BLaER1 treated with 17β-estradiol and CSF1 and Interleukin-3, amounts not matched to agents 10 nM and 100 nM (cell line): Measurements from ENCODE around the gene GCGR.
"Not testable (repeated sequence)": the region's sequence is repeated elsewhere in the genome, so short reads cannot be mapped to it uniquely, and the experiment has no call there.

Experiments
- H3K27ac ChIP-seq, 11 experiments: shearing (Covaris generic); formaldehyde crosslinking; 2 replicates each; pipeline ENCODE4 v1.8.1; 2022
- H3K27me3 ChIP-seq, 11 experiments: shearing (Covaris generic); formaldehyde crosslinking; 2 replicates each; pipeline ENCODE4 v1.8.1; 2022
- H3K36me3 ChIP-seq, 11 experiments: shearing (Covaris generic); formaldehyde crosslinking; 2 replicates each; pipeline ENCODE4 v1.8.1; 2022
- H3K4me1 ChIP-seq, 10 experiments: shearing (Covaris generic); formaldehyde crosslinking; 2 replicates each; pipeline ENCODE4 v1.8.1; 2022
- H3K4me2 ChIP-seq, 11 experiments: shearing (Covaris generic); formaldehyde crosslinking; 2 replicates each; pipeline ENCODE4 v1.8.1; 2022
- H3K4me3 ChIP-seq, 10 experiments: shearing (Covaris generic); formaldehyde crosslinking; 2 replicates each; pipeline ENCODE4 v1.8.1; 2022
- H3K9ac ChIP-seq, 11 experiments: shearing (Covaris generic); formaldehyde crosslinking; 2 replicates each; pipeline ENCODE4 v1.8.1; 2022
- H3K9me3 ChIP-seq, 11 experiments: shearing (Covaris generic); formaldehyde crosslinking; replicated peaks in 1 of 11; 2 replicates each; pipeline ENCODE4 v1.8.1; 2022
- H4K20me1 ChIP-seq, 11 experiments: shearing (Covaris generic); formaldehyde crosslinking; 2 replicates each; pipeline ENCODE4 v1.8.1; 2022
- Cebpa-rat ChIP-seq, 11 experiments: shearing (Covaris generic); IDR thresholded peaks; 2 replicates each; pipeline ENCODE4 v1.8.1; 2022

The GCGR gene

DNA sequence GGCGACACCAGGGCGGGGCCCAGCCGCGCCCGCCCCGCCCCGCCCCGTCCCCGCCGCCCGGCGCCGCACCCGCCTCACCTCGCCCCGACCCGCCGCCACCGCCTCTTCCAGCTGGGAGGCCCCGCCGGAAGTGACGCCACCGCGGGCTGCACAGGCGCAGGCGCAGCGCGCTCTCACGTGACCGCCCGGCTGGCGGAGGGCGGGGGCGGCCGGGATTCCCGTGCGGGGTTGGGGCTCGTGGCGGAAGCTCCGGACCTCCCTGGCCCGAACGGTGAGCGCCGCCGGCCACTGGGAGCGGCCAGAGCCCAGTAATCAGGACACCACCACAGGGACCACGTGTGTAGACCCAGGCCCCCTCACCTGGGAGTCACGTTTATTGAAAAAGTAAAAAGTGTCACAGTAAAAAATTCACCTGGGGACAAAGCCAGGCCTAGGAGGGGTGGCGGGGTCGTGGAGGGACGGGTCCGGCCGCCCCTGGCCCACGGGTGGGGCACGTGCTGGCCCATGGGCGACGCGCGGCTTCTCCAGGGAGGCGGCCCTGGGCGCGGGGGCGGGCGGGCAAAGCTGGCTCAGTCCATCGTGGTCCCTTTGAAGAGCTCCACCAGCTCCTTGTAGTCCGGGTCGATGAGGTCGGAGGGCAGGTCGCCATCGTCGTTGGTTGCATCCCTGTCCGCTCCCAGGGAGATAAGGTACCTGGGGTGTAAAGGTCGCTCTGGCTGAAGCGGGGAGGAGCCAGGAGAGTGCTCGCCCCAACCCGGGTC is 29.4 kb downstream of the GCGR start, which contains the start of gene MCRIP1:
MCRIP1 (minus strand) TSS at position 132 of the 761 bp plus-strand sequence. CDS start 8,785 bp downstream, outside the sequence.
- peaks cover 0 to 19% (median 8%) of the 10 kb centered on the region in 11 experiments; a peak in 9 of 22 replicates for H4K20me1 ChIP-seq
- TF ChIP-seq Cebpa-rat (IDR thresholded peaks at IDR 0.05): no peak
- H3K27me3 ChIP-seq: no peaks in the 10 kb centered on the region
- H3K9ac ChIP-seq: peak within 1 kb of the TSS; percentile 86 to 97 (median 90)
- no peaks in the 10 kb centered on the region; a peak in 1 of 22 replicates for H3K36me3 ChIP-seq
- H3K4me1 ChIP-seq: peaks cover 59 to 95% (median 86%) of the 10 kb centered on the region in 10 experiments
- peak within 1 kb of the TSS; percentile 93 to 98 (median 97) for H3K27ac ChIP-seq
- H3K4me2 ChIP-seq: peak within 1 kb of the TSS; percentile 91 to 98 (median 97)
- H3K9me3 ChIP-seq: no peaks in the 10 kb centered on the region
- H3K4me3 ChIP-seq: peak within 1 kb of the TSS; percentile 72 to 96 (median 84)

DNA sequence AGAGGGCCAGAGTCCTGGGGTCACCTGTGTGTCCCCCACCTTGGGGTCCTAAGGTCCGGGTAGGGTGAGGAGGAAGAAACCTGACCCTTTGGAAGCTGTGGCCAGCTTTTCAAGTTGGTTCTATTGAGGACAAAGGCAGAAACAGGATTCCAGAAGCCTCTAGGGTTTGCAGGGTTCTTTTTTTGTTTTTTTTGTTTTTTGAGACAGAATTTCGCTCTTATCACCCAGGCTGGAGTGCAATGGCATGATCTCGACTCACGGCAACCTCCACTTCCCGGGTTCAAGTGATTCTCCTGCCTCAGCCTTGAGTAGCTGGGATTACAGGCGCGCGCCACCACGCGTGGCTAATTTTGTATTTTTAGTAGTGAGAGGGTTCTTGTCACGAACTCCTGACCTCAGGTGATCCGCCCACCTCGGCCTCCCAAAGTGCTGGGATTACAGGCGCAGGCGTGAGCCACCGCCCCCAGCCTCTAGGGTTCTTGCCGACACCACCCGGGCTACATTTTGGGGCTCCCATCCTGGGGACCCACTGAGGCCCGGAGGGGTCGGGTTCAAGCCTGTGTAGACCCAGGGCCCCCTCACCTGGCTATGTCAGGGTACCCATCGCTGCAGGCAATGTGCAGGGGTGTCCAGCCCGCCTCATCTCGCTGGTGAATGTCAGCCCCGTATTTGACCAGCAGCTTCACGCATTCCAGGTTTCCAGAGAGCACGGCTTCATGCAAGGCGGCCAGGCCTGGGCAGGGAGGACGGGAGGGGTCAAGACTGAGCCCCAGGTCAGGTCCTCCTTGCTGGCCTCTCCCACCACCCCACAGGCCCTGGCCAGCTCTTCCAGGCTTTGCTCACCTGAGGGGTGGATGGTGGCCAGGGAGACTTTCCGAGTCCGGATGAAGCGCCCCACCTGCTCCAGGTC is 30.2 kb downstream of the GCGR start:
- Histone ChIP-seq H3K4me1 (peaks cover 59 to 95% (median 88%) of the 10 kb centered on the region in 10 experiments), H3K27ac (peak overlapping the region; percentile 93 to 98 (median 97); a peak in 21 of 22 replicates), H3K4me2 (peak overlapping the region; percentile 88 to 98 (median 93)), H3K27me3 (no peaks in the 10 kb centered on the region), H3K9ac (peak overlapping the region; percentile 86 to 97 (median 90)), H3K9me3 (no peaks in the 10 kb centered on the region), H3K4me3 (peak overlapping the region; percentile 72 to 96 (median 84)), H4K20me1 (peaks cover 0 to 13% (median 5%) of the 10 kb centered on the region in 11 experiments; a peak in 6 of 22 replicates), H3K36me3 (no peaks in the 10 kb centered on the region; a peak in 1 of 22 replicates)
- no peak for TF ChIP-seq Cebpa-rat (IDR thresholded peaks at IDR 0.05)

DNA sequence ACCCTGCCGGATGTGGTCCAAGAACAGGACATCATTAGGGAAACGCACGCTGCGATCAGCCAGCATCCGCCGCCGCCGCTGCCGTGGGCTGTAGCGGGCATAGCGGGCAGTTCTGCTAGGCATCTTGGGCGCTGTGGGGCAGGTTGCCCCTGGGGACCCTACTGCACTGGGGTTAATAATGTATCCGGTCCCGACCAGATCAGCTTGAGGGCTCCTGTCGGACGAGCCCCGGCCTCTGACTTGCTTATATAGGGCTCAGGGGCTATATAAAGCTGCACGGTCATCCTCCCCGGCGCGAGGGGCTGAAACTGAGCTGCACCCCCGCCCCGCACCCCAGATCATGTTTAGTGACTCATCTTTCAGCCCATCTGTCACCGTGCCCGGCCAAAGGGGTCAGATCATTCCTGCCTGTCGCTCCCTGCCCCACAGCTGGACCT is 30.9 kb downstream of the GCGR start, which contains the start of gene PPP1R27:
PPP1R27 (minus strand) TSS at position 220 of the 437 bp plus-strand sequence; CDS start at position 123, 97 bp downstream.
- H3K27ac ChIP-seq: peak within 1 kb of the TSS; percentile 93 to 98 (median 97); a peak in 21 of 22 replicates
- peaks cover 63 to 95% (median 90%) of the 10 kb centered on the region in 10 experiments for H3K4me1 ChIP-seq

DNA sequence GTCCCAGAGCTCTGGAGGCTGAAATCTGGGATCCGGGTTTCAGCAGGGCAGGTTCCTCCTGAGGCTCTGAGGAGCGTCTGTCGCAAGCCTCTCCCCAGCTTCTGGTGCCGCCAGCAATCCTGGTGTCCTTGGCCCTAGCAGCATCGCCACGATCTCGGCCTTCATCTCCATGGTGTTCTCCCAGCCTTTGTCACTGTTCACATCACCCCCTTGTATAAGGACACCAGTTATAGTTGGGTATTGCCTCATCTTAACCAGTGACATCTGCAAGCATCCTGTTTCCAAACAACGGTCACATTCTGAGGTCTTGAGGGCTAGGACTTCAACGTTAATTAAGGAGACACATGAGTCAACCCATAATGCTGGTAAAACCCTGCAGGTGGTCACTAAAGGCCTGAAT is 33.7 kb downstream of the GCGR start:
- Histone ChIP-seq H3K27me3 (no peaks in the 10 kb centered on the region), H3K9me3 (no peaks in the 10 kb centered on the region), H4K20me1 (peaks cover 0 to 21% (median 2%) of the 10 kb centered on the region in 11 experiments; a peak in 10 of 22 replicates), H3K27ac (peak overlapping the region in 9 of 11 experiments; percentile 72 to 98 (median 90); a peak in 19 of 22 replicates), H3K4me2 (peak overlapping the region; percentile 30 to 91 (median 73); a peak in 21 of 22 replicates), H3K4me3 (no peak overlapping the region), H3K36me3 (peaks cover 4 to 14% (median 6%) of the 10 kb centered on the region in 11 experiments; a peak in 21 of 22 replicates), H3K4me1 (peaks cover 48 to 96% (median 92%) of the 10 kb centered on the region in 10 experiments), H3K9ac (peak overlapping the region in 9 of 11 experiments; percentile 51 to 86 (median 69); a peak in 15 of 22 replicates)
- peak in 10 of 11 experiments; percentile 29 to 93 (median 89); a peak in 18 of 22 replicates for TF ChIP-seq Cebpa-rat (IDR thresholded peaks at IDR 0.05)

More for the DNA sequence above, 30.9 kb downstream of the GCGR start, which contains the start of gene PPP1R27:
- H3K27me3 ChIP-seq: no peaks in the 10 kb centered on the region
- peak within 1 kb of the TSS; percentile 86 to 97 (median 90) for H3K9ac ChIP-seq
- peak within 1 kb of the TSS; percentile 72 to 96 (median 84) for H3K4me3 ChIP-seq
- H4K20me1 ChIP-seq: peaks cover 0 to 11% (median 4%) of the 10 kb centered on the region in 11 experiments; a peak in 6 of 22 replicates
- H3K36me3 ChIP-seq: no peaks in the 10 kb centered on the region; a peak in 1 of 22 replicates
- H3K4me2 ChIP-seq: peak within 1 kb of the TSS; percentile 88 to 98 (median 93)
- no peak for TF ChIP-seq Cebpa-rat (IDR thresholded peaks at IDR 0.05)
- H3K9me3 ChIP-seq: no peaks in the 10 kb centered on the region

DNA sequence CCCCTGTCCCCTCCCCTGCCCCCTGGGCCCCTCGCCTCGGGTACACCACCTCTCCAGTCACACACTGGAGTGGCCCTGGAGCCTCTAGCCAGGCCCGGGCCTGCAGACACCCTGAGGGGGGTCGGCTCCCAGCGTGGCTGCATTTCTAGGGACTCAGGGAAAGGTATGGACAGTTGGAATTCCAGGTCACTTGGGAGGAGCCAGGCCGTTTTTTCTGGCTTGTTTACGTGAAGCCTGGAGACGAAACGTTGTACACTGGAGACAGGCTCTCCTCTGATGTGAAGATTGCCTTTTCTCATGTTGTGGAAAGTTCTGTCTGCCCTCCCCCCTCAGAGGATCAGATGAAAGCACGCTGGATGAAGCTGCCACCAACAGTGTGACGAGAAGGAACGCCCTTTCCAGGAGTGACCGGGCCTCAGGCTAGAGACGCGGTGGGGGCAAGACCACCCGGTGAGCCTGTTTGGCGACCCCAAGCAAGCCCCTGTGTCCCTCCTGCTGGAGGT is 34.9 kb downstream of the GCGR start:
- Histone ChIP-seq H4K20me1 (peaks cover 0 to 33% (median 13%) of the 10 kb centered on the region in 11 experiments; a peak in 15 of 22 replicates), H3K4me2 (peak overlapping the region; percentile 29 to 91 (median 75); a peak in 21 of 22 replicates), H3K4me1 (peaks cover 44 to 100% (median 89%) of the 10 kb centered on the region in 10 experiments), H3K36me3 (peaks cover 15 to 26% (median 17%) of the 10 kb centered on the region in 11 experiments), H3K4me3 (no peak overlapping the region), H3K9me3 (no peaks in the 10 kb centered on the region), H3K27ac (peak overlapping the region in 10 of 11 experiments; percentile 15 to 98 (median 88); a peak in 19 of 22 replicates), H3K27me3 (no peaks in the 10 kb centered on the region), H3K9ac (peak overlapping the region in 9 of 11 experiments; percentile 28 to 72 (median 58); a peak in 13 of 22 replicates)
- no peak for TF ChIP-seq Cebpa-rat (IDR thresholded peaks at IDR 0.05)

DNA sequence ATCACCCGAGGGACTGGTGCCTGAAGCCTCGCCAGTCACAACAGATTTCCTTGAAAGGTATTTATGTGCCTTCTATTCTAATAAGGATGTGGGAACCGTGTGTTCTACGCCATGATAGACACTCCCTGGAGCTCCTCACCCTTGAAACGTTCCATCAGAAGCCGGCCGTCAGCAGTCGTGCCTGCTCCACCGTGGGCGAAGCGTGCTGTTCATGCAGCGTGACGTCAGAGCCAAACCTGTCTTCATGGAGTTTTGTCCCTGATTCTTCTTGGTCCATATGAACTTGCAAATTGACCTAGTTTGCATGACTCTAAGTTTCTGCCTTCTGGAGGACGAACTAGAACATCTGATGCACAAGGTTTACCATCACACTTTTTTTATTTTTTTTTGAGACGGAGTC is 35.4 kb downstream of the GCGR start:
- H3K4me2 ChIP-seq: peak overlapping the region; percentile 29 to 91 (median 75); a peak in 20 of 22 replicates
- H3K36me3 ChIP-seq: peaks cover 20 to 31% (median 22%) of the 10 kb centered on the region in 11 experiments
- peaks cover 39 to 100% (median 84%) of the 10 kb centered on the region in 10 experiments for H3K4me1 ChIP-seq
- no peak for TF ChIP-seq Cebpa-rat (IDR thresholded peaks at IDR 0.05)
- H3K4me3 ChIP-seq: no peak overlapping the region
- peak overlapping the region in 9 of 11 experiments; percentile 72 to 98 (median 90); a peak in 18 of 22 replicates for H3K27ac ChIP-seq
- H3K9ac ChIP-seq: peak overlapping the region in 9 of 11 experiments; percentile 28 to 72 (median 58); a peak in 13 of 22 replicates
- no peaks in the 10 kb centered on the region for H3K9me3 ChIP-seq
- peaks cover 0 to 38% (median 18%) of the 10 kb centered on the region in 11 experiments; a peak in 15 of 22 replicates for H4K20me1 ChIP-seq
- no peaks in the 10 kb centered on the region for H3K27me3 ChIP-seq

DNA sequence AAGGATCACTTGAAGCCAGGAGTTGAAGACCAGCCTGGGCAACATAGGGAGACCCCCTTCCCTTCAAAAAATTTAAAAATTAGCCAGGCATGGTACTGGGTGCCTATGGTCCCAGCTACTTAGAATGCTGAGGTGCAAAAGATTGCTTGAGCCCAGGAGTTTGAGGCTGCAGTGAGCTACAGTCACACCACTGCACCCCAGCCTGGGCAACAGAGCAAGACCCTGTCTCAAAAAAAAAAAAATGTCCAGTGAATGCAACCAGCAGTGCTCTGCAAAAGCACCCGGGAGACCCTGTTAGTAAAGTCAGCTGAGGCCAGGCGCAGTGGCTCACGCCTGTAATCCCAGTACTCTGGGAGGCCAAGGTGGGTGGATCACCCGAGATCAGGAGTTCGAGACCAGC is 36.1 kb downstream of the GCGR start:
- H3K4me2 ChIP-seq: peak overlapping the region in 9 of 11 experiments; percentile 63 to 91 (median 78); a peak in 18 of 22 replicates
- H3K4me3 ChIP-seq, H3K27me3 ChIP-seq, H3K9me3 ChIP-seq: not testable (repeated sequence)
- peaks cover 28 to 38% (median 30%) of the 10 kb centered on the region in 11 experiments for H3K36me3 ChIP-seq
- H4K20me1 ChIP-seq: peaks cover 0 to 45% (median 24%) of the 10 kb centered on the region in 11 experiments; a peak in 15 of 22 replicates
- peaks cover 31 to 99% (median 76%) of the 10 kb centered on the region in 10 experiments for H3K4me1 ChIP-seq
- peak overlapping the region in 8 of 11 experiments; percentile 64 to 98 (median 92); a peak in 14 of 22 replicates for H3K27ac ChIP-seq
- peak overlapping the region in 4 of 11 experiments; percentile 16 to 72 (median 58); a peak in 3 of 22 replicates for H3K9ac ChIP-seq
